Calu3 (cell line): ENCODE measurements around the gene IL22. TPM values are rescaled to one million over a fixed set of nuclear protein-coding genes. Genes with fewer than 3 reads are reported as not detected.

ENCODE experiments used
- BruUV-seq: library from RNA; stranded (reverse); fragments of 400-500 nt; replicated peaks from 2 replicates; lab custom pipeline; 2021; lab: Mats Ljungman, UMichigan
- CTCF ChIA-PET: fragments of 300-600 bp; sonication (Branson Sonifier 250); formaldehyde crosslinking; loops from one replicate; lab custom pipeline; 2022; ENCODE audit warnings: antibody characterized with exemption; lab: Charles Lee
- DNase-seq: peaks from one replicate; pipeline ENCODE4 v3.0.0; 2022
- H3K27ac Mint-ChIP-seq: one replicate; pipeline ENCODE4 v1.8.0; 2022; ENCODE audit warnings: mixed read lengths; ENCODE audit not compliant: unreplicated experiment
- H3K27me3 Mint-ChIP-seq: one replicate; pipeline ENCODE4 v1.8.0; 2022; ENCODE audit warnings: mixed read lengths; ENCODE audit not compliant: unreplicated experiment
- H3K36me3 Mint-ChIP-seq: one replicate; pipeline ENCODE4 v1.8.0; 2022; ENCODE audit warnings: mild to moderate bottlenecking, moderate library complexity, mixed read lengths; ENCODE audit not compliant: insufficient read depth, unreplicated experiment
- H3K4me1 Mint-ChIP-seq: one replicate; pipeline ENCODE4 v1.8.0; 2022; ENCODE audit warnings: mild to moderate bottlenecking, low read depth, mixed read lengths; ENCODE audit not compliant: unreplicated experiment
- H3K4me3 Mint-ChIP-seq: one replicate; pipeline ENCODE4 v1.8.0; 2022; ENCODE audit warnings: mild to moderate bottlenecking, low read depth, moderate library complexity, mixed read lengths; ENCODE audit not compliant: unreplicated experiment
- H3K9me3 Mint-ChIP-seq: one replicate; pipeline ENCODE4 v1.8.0; 2022; ENCODE audit warnings: low read depth, mixed read lengths; ENCODE audit not compliant: unreplicated experiment
- intact Hi-C: fragments of 100-400 bp; cut with micrococcal nuclease; formaldehyde crosslinking; loops from one replicate; pipeline ENCODE4 v1.10.0; 2022; ENCODE audit not compliant: unreplicated experiment
- total RNA-seq: library from RNA; stranded (reverse); gene quantifications from 2 replicates; pipeline ENCODE4 v1.2.3, GENCODE V29; 2022
- TF ChIP-seq, protein P1 (sequence below): fragments of 200-600 bp; IDR thresholded peaks from one replicate; pipeline ENCODE4 v1.8.0; 2022; ENCODE audit warnings: antibody characterized with exemption; ENCODE audit not compliant: unreplicated experiment

Gene IL22
- total RNA-seq, 1 experiment from 2014 or later, result not detected

DNA sequence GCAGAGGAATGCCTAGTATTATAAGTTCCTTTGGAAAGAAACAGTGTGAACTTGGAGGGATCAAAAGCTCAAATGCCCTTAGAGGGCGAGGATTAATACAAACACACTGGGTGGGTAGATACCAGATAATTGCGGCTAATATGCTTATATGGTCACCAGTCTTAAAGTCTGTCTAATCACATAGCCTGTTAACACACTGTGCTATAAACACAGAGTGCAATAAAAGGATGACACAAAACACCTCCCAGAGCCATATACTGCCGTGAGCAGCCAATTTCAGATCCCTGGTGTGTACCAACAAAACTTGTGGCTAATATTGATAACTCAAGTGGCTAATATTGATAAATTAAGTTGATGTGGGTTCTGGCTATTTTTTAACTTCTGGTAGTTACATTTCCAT is 26.0 kb downstream of the IL22 start:
- TF ChIP-seq, protein P1, sequence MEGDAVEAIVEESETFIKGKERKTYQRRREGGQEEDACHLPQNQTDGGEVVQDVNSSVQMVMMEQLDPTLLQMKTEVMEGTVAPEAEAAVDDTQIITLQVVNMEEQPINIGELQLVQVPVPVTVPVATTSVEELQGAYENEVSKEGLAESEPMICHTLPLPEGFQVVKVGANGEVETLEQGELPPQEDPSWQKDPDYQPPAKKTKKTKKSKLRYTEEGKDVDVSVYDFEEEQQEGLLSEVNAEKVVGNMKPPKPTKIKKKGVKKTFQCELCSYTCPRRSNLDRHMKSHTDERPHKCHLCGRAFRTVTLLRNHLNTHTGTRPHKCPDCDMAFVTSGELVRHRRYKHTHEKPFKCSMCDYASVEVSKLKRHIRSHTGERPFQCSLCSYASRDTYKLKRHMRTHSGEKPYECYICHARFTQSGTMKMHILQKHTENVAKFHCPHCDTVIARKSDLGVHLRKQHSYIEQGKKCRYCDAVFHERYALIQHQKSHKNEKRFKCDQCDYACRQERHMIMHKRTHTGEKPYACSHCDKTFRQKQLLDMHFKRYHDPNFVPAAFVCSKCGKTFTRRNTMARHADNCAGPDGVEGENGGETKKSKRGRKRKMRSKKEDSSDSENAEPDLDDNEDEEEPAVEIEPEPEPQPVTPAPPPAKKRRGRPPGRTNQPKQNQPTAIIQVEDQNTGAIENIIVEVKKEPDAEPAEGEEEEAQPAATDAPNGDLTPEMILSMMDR, result no peak
- no peak overlapping the region for H3K27ac Mint-ChIP-seq
- H3K9me3 Mint-ChIP-seq, result no peaks in the 10 kb centered on the region
- H3K36me3 Mint-ChIP-seq, result no peaks in the 10 kb centered on the region
- H3K4me3 Mint-ChIP-seq, result no peak overlapping the region
- no peak for DNase-seq
- intact Hi-C loops, result no loop called here
- BruUV-seq, result no TSS peak
- no peaks in the 10 kb centered on the region for H3K4me1 Mint-ChIP-seq
- CTCF ChIA-PET, result no interaction called here
- peaks cover 45% of the 10 kb centered on the region for H3K27me3 Mint-ChIP-seq

DNA sequence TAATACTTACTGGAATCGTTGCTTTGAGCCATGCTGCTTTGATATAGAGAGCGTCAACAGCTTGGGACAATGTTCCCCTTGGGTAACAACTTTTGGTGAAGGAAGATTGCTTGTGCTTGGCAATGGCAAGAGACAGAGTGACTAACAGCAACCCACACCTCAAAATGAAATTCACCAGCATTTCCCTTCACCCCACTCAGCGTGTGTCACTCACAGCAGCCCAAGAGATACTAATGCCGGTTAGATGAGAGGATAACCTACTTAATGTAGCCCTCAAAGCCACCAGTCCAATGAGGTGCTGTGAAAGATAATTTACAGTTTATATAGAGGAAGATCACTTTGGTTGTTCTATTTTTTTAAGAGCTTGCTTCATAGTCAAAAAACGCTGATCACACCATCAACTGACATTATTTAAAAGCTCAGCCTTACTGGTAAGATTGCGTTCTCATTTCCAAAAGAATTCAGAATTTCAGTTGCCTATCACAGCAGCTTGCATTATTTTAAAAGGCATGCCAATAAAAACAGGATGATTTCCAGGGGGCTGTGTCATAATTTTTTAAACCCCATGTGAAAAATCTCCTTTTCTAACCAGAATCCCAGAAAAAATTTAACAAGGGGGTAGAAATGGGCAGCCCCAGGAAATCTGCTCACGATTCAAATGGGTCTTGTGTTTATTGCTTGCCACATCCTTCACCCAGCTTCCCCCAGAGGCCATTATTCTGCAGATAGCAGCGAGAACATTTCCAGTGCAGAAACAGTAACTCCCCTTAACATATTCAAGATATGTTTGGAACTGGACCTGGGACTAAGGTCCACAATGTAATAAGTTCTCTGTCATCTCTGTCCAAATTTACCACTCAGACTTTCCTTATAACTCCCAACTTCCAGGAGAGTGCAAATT is 27.6 kb downstream of the IL22 start, which contains the start of gene IL26:
IL26 (minus strand) TSS at position 235 of the 901 bp plus-strand sequence; CDS start at position 181, 54 bp downstream.
- no TSS peak for BruUV-seq
- H3K36me3 Mint-ChIP-seq, result no peaks in the 10 kb centered on the region
- no peak within 1 kb of the TSS for H3K27ac Mint-ChIP-seq
- CTCF ChIA-PET, result no interaction called here
- intact Hi-C loops, result no loop called here
- H3K27me3 Mint-ChIP-seq, result peaks cover 39% of the 10 kb centered on the region
- H3K9me3 Mint-ChIP-seq, result no peaks in the 10 kb centered on the region
- no peaks in the 10 kb centered on the region for H3K4me1 Mint-ChIP-seq
- H3K4me3 Mint-ChIP-seq, result no peak within 1 kb of the TSS
- TF ChIP-seq, protein P1, result no peak
- no peak for DNase-seq

DNA sequence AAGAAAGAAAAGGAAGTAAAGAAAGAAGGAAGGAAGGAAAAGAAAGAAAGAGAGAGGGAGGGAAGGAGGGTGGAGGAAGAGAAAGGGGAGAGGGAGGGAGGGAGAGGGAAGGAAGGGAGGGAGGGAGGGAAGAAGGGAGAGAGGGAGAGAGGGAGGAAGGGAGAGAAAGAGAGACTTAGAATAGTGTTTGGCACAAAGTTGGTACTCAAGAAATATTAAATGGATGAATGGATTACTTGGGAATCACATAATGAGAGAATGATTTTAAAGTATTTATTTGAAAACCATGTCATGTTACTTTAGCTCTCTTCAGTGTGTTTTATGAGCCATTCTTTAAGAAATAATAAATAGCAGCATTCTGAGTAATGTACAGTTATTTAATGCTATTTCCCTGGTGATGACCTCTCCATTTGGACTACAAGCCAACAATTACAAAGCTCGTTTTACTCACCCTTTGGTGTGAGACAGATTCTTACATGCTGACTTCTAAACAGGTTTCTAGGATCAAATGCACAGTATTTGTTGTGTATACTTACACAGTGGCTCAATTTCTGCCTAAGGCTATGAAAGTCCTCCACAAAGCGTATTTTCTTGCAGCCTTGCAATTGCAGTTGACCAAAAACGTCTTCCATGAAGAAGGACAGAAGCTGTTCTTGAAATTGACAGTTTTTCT is 28.7 kb downstream of the IL22 start:
- H3K4me3 Mint-ChIP-seq, result no peak overlapping the region
- H3K9me3 Mint-ChIP-seq, result no peaks in the 10 kb centered on the region
- no peak overlapping the region for H3K27ac Mint-ChIP-seq
- TF ChIP-seq, protein P1, result no peak
- intact Hi-C loops, result no loop called here
- no peaks in the 10 kb centered on the region for H3K4me1 Mint-ChIP-seq
- peaks cover 28% of the 10 kb centered on the region for H3K27me3 Mint-ChIP-seq
- CTCF ChIA-PET, result no interaction called here
- no TSS peak for BruUV-seq
- no peaks in the 10 kb centered on the region for H3K36me3 Mint-ChIP-seq
- DNase-seq, result no peak

DNA sequence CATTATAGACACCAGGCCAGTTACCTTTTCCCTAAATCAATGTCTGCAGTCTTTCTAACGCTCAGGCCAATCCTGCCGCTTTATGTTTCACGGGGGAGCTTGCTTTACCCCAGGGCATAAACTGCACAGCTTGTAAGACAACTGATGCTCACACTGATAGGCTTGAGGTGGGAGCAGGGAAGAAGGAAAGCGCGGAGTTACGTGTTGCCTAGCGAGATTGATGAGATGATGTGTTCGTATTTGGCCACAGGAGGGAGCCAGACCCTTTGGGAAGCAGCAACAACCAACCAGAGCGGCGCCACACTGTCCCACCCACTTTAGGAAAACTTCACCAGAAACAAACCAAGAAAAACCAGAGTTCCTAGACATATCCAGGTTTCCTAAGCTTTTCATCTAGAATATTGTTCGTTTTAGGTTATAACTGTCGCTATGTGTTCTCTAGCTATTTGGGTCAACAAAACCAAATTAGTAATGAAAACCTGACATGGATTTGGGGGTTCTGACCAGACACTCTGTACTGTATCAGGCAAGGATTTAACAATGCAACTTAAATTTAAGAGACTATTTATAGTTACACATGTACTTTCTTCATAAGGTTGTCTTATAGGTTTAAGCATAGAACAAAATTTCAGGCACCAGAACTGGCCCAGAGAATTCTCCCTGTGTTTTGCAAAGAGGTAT is 30.2 kb downstream of the IL22 start:
- no TSS peak for BruUV-seq
- Mint-ChIP-seq H3K27ac (no peak overlapping the region), H3K9me3 (no peaks in the 10 kb centered on the region), H3K4me3 (no peak overlapping the region), H3K4me1 (no peaks in the 10 kb centered on the region), H3K36me3 (no peaks in the 10 kb centered on the region), H3K27me3 (peaks cover 30% of the 10 kb centered on the region)
- peak; percentile 82 for DNase-seq
- intact Hi-C loops, result loop anchor here (1.0 kb wide), 1 partner anchor 94 kb away; no protein-coding TSS in a partner anchor
- CTCF ChIA-PET, result interaction anchor here (0.8 to 1.3 kb wide), 4 partner anchors 13 to 183 kb away, joined by 3 to 7 read pairs (median 5); no protein-coding TSS in a partner anchor
- TF ChIP-seq, protein P1, result peak; percentile 83
